NCI-H1092 treated with DMSO at 0.1 percent for 48 hours (cell line): ENCODE measurements around the gene EDEM1.
"Not testable (repeated sequence)": the region's sequence is repeated elsewhere in the genome, so short reads cannot be mapped to it uniquely, and the experiment has no call there.

ENCODE experiments used
- DNase-seq: peaks from one replicate; lab custom pipeline; 2025; lab: John Stamatoyannopoulos, UW

EDEM1 gene

GRCh38 chr3:5172018-5172417 lies 15.5 kb upstream of the EDEM1 start:
- no peak for DNase-seq

GRCh38 chr3:5179036-5179435 lies 8.5 kb upstream of the EDEM1 start:
- DNase-seq, result not testable (repeated sequence)

- no peak for DNase-seq
Observed at GRCh38 chr3:5181469-5182141, 5.9 kb upstream of the EDEM1 start.

- DNase-seq, result not testable (repeated sequence)
Observed at GRCh38 chr3:5183714-5184113, 3.8 kb upstream of the EDEM1 start.

- DNase-seq, result no peak
Observed at GRCh38 chr3:5184499-5184898, 3.0 kb upstream of the EDEM1 start.

GRCh38 chr3:5185093-5185673 lies 2.3 kb upstream of the EDEM1 start:
- DNase-seq, result no peak

GRCh38 chr3:5186089-5186857 lies 1.2 kb upstream of the EDEM1 start:
- DNase-seq, result no peak

GRCh38 chr3:5186858-5187155 lies 700 bp upstream of the EDEM1 start:
- no peak for DNase-seq

- DNase-seq, result no peak
Observed at GRCh38 chr3:5187920-5188418, 462 bp downstream of the EDEM1 start.

- no peak for DNase-seq
Observed at GRCh38 chr3:5188419-5189221, 1.1 kb downstream of the EDEM1 start.

GRCh38 chr3:5190147-5190791 lies 2.8 kb downstream of the EDEM1 start:
- no peak for DNase-seq

- DNase-seq, result no peak
Observed at GRCh38 chr3:5191555-5192304, 4.2 kb downstream of the EDEM1 start.

- DNase-seq, result no peak
Observed at GRCh38 chr3:5192571-5193365, 5.3 kb downstream of the EDEM1 start.

GRCh38 chr3:5194341-5194740 lies 6.8 kb downstream of the EDEM1 start:
- DNase-seq, result no peak

- DNase-seq, result no peak
Observed at GRCh38 chr3:5194801-5195509, 7.4 kb downstream of the EDEM1 start.

GRCh38 chr3:5195605-5196004 lies 8.1 kb downstream of the EDEM1 start:
- DNase-seq, result no peak

GRCh38 chr3:5197022-5197421 lies 9.5 kb downstream of the EDEM1 start:
- DNase-seq, result no peak

- DNase-seq, result no peak
Observed at GRCh38 chr3:5197470-5198312, 10.2 kb downstream of the EDEM1 start.

- DNase-seq, result no peak
Observed at GRCh38 chr3:5198313-5198677, 10.8 kb downstream of the EDEM1 start.
